D721Med (cell line): Measurements from ENCODE around the gene SLC34A1.

Source experiments
- DNase-seq: peaks from one replicate; pipeline ENCODE4 v3.0.0; 2011; ENCODE audit warnings: low spot score; ENCODE audit not compliant: insufficient read length
- FAIRE-seq: peaks from 2 replicates; lab custom pipeline; 2011; peaks lifted over from hg19 to GRCh38; lab: Jason Lieb, UNC
- CTCF ChIP-seq: IDR thresholded peaks from 2 replicates; pipeline ENCODE4 v1.5.1; 2012; ENCODE audit warnings: mild to moderate bottlenecking, control low read depth; ENCODE audit not compliant: insufficient read depth; ENCODE audit errors: missing control alignments

SLC34A1 gene

GRCh38 chr5:177385720-177386119 is 1.5 kb downstream of the SLC34A1 start:
- TF ChIP-seq CTCF = no peak
- no peak for DNase-seq
- no peak for FAIRE-seq

GRCh38 chr5:177386542-177386941 is 2.3 kb downstream of the SLC34A1 start:
- DNase-seq (no peak), FAIRE-seq (no peak)
- TF ChIP-seq CTCF = no peak

GRCh38 chr5:177387405-177387804 is 3.2 kb downstream of the SLC34A1 start:
- TF ChIP-seq CTCF = no peak
- FAIRE-seq = no peak
- no peak for DNase-seq

GRCh38 chr5:177388521-177389052 is 4.4 kb downstream of the SLC34A1 start:
- no peak for DNase-seq
- no peak for FAIRE-seq

GRCh38 chr5:177389241-177390169 is 5.3 kb downstream of the SLC34A1 start:
- no peak for DNase-seq
- no peak for TF ChIP-seq CTCF
- no peak for FAIRE-seq

More at GRCh38 chr5:177388521-177389052, 4.4 kb downstream of the SLC34A1 start:
- TF ChIP-seq CTCF = no peak

- peak; percentile 93 for TF ChIP-seq CTCF
- DNase-seq = peak; percentile 98
- no peak for FAIRE-seq
Measured at GRCh38 chr5:177390363-177391300, 6.4 kb downstream of the SLC34A1 start.
